ENCODE data around the gene SLC5A3.
A peak's percentile ranks its signal among the peaks of the same experiment; 100 is the strongest.

The SLC5A3 gene

DNA sequence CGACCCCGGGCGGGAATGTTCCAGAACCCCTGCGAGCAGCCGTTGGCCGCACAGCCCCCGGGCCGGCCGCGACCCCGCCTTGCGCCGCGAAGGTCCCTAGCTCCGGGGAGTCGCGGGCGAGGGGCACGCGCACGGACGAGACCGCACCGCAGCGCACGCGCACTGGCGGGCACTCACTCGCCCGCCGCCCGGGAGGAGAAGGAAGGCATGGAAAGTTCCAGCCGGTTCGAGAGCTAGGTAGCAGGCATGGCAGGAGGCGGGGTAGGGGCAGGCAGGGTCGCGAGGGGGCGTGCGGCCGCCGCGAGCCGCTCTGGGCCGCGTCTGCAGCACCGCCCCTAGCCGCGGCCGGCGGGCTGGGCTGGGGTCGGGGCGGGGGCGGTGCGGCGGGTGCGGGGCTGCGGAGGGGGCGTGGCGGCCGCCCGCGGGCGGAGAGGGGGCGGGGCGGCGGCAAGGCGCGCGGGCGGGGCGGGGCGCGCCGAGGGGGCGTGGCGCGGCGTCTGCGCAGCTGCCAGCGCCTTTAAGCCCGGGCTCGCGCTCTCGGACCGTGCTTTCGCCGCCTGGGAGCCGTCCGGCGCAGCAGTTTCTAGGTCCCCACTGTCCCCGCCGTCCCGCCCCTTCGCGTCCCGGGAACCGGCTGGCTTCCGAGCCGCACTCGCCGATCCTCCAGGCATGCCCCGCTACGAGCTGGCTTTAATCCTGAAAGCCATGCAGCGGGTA lies at the start of gene SLC5A3, which contains the start of gene MRPS6:
Gene SLC5A3, plus strand, starts transcription at position 547 of the 717 bp plus-strand sequence. CDS start 21,621 bp downstream, outside the sequence.
Gene MRPS6, plus strand, starts transcription at position 547 of the 717 bp plus-strand sequence. Its CDS starts 123 bp downstream, at position 670.
- DNase-seq = peak; percentile 73 to 79

DNA sequence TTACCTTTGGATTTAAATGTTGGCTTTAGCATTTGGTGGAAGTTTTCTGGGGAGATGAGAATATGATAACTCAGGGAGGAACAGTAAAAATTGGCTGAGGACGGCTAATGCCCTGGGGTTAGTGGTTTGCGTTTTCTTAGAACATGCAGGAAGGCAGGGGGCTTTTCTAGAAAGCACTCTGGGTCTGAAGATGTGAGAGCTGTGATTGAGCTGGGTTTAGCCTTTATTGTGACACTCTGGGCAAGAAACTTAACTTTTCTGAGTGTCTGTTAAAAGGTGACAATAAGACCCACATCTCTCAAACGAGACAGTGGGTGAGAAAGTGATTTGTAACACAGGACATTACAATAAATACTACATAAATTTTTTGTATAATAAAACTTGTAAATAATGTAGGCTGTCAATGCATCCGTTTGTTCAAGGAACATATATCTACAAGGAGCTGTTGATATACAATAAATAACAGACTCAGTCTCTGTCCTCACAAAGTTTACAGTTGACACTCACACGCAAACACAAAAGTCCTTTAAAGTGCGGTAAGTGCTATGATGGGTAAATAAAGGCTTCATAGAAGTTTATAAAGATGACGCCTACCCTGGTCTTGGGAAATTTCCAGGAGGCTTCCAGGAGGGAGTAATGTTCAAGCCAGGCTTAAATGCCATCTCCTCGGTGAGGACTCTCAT lies 49.5 kb upstream of the SLC5A3 start:
- DNase-seq = no peak

DNA sequence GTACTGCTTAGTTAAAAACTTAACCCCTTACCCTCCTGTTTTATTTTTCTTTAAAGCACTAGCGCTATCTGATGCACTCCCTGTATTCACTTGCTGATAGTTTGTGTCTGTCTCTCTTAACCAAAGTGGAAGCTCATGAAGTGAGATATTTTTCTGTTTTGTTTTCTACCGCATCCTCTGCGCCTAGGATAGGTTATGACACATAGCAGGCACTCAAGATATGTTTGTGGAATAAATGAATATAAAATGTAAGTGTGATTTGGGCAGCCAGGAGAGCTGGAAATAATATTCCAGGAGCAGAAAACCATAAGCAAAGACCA lies 49.0 kb upstream of the SLC5A3 start:
- DNase-seq = no peak

DNA sequence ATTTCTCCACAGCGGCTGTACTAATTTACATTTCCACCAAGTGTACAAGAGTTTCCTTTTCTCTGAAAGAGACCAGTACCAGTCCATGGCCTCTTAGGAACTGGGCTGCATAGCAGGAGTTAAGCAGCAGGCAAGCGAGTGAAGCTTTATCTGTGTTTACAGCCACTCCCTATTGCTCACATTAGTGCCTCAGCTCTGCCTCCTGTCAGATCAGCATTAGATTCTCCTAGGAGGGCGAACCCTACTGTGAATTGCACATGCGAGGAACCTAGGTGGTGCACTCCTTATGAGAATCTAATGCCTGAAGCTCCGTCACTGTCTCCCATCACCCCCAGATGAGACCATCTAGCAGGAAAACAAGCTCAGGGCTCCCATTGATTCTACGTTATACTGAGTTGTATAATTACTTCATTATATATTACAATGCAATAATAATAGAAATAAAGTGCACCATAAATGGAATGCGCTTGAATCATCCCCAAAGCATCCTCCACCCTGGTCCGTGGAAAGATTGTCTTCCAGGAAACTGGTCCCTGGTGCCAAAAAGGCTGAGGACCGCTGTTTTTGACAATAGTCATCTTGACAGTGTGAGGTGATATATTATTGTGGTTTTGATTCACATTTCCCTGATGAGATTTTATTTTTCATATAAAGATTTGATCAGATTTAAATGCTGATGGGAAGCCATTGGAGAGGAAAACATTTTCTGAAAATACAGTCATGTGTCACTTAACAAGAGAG lies 45.5 kb upstream of the SLC5A3 start:
- DNase-seq = no peak

DNA sequence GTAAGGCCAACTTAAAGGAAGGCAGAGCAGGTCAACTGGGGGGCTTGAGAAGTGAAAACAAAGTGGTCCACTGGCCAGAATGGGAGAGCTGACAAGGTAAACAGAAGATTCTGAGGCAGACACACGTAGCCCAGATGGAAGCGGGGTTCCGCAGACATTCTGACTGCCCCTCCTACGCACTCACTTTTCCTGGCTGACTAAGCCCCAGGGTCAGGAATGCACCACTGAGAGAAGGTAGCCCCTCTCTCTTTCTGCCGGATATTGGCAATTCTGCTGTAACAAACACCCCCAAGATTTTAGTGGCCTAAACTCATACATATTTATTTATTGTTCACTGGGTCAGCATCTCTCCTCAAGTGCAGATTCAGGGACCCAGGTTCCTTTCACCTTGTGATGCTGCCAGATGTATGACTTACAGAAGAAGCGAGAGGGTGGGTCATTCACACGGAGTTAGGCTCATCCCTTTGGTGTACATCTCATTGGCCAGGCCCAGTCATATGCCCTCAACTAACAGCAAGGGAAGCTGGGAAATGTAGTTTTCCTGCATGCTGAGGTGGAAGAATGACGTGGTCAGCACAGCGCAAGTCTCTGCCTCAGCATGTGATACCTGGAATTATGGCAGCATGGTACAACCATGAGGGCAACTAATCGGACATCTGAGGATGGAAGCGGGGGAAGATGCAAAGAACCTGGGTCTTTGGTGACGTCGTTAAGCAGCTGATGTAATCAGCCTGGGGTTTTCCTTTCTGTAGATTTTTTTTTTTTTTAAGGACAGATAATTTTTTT lies 43.4 kb upstream of the SLC5A3 start:
- DNase-seq = peak; percentile 33 to 59

- no peak for DNase-seq
Measured at GRCh38 chr21:34031835-34032370, 41.5 kb upstream of the SLC5A3 start.

DNA sequence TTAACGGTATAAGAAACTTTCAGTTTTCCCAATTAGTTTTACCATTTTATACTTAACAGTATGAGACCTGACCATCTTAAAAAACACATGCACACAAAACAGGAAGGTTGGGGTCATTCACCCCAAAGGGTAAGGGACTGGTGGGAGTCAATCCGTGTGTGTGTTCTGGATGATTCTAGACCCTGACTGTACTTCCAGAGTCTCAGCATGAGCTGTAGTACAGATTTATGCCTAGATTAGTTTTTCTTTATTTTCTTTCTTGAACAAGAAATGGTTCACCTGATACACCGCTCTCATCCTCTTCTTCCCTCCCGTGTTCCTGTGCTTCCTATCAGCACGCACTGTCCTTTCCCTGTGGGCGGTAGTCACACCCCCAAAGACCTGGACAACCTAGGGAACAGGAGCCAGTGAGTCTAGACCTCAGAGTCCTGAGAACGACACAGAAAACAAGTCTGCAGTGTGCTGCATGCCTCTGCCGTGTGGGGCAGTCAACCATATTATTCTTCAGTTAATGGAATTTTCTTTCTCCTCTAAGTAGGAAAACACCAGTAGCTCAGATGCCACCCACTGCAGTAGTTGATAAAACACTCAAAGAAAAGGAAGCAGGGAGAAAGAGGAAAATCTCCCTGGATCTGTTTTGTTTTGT lies 38.9 kb upstream of the SLC5A3 start:
- no peak for DNase-seq

- DNase-seq = no peak
Measured at GRCh38 chr21:34035619-34036354, 37.6 kb upstream of the SLC5A3 start.

GRCh38 chr21:34037009-34037795 lies 36.2 kb upstream of the SLC5A3 start:
- no peak for DNase-seq

DNA sequence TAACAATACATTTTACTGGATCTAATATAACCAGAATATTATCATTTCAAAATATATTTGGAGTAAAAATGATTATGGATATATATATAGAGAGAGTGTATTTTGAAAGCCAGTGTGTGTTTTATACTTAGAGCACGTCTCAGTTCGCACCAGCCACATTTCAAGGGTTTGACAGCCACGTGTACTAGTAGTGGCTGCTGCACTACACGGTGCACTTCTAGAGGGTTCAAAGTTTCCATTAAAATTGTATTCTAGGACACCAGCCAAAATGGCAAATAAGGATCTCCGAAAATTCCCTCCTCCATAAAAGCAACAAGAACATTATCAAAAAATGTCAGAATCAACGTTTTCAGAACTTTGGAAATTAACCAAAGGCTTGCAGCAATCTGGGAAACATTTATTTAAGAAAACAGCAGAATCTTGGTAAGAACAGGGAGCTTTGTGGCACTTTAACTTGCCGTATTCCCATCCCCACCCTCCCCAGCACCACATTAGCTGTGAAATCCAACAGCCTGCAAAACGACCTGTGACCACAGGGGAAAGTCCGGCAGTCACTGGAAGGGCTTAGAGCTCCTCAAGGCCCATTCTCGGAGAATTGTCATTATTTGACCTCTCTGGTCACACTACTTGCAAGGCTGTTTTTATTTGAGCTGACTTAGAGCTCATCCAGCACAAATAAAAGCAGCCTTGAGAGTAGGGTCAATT lies 33.5 kb upstream of the SLC5A3 start:
- DNase-seq = no peak

- no peak for DNase-seq
Measured at GRCh38 chr21:34042735-34043134, 30.6 kb upstream of the SLC5A3 start.

DNA sequence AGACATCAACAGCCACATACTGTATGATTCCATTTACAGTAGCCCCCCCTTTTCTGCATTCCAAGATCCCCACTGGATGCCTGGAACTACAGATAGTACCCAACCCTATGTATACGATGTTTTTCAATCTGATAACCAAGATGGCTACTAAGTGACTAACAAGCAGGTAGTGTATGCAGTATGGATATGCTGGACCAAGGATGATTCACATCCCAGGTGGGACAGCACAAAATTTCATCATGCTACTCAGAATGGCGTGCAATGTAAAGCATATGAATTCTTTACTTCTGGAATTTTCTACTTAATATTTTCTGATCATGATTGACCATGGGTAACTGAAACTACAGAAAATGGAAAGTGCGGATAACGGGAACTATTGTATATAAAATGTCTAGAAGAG lies 30.0 kb upstream of the SLC5A3 start:
- no peak for DNase-seq

GRCh38 chr21:34046917-34047316 lies 26.5 kb upstream of the SLC5A3 start:
- DNase-seq = no peak

GRCh38 chr21:34047835-34048234 lies 25.5 kb upstream of the SLC5A3 start:
- no peak for DNase-seq

DNA sequence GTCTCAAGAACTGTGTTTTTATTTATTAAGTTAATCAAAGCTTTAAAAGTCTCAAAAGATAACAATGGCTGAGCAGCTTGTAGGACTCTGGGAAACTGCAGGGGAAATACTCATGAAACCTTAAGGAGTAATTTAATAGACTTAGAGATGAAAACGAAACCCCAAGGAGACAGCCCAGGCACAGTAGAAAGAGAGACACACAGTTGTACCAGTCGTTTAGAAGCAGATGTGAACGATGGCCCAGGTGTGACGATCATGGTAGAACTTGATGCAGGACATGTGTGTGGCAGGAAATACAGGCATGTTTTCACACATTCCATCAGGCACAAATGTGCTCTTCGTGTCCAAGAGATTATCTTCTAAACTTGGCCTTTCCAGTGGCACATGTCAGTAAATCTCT lies 21.2 kb upstream of the SLC5A3 start:
- DNase-seq = no peak

GRCh38 chr21:34054259-34054658 lies 19.1 kb upstream of the SLC5A3 start:
- DNase-seq = no peak

DNA sequence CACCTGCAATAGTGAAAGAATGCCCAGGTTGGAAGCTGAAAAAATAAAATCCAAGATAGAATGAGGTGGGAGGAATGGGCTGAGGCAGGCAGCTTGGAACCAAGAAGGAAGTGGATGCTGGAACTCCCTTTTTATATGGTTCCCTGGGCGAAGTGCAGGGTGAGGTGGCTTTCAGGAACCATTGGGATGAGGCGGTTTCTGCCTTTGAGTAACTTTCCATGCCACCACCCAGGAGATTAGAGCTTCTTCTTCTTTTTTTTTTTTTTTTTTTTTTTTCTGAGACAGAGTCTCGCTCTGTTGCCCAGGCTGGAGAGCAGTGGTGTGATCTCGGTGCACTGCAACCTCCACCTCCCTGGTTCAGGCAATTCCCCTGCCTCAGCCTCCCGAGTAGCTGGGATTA lies 17.8 kb upstream of the SLC5A3 start:
- no peak for DNase-seq

GRCh38 chr21:34061983-34062382 lies 11.4 kb upstream of the SLC5A3 start:
- DNase-seq = no peak

DNA sequence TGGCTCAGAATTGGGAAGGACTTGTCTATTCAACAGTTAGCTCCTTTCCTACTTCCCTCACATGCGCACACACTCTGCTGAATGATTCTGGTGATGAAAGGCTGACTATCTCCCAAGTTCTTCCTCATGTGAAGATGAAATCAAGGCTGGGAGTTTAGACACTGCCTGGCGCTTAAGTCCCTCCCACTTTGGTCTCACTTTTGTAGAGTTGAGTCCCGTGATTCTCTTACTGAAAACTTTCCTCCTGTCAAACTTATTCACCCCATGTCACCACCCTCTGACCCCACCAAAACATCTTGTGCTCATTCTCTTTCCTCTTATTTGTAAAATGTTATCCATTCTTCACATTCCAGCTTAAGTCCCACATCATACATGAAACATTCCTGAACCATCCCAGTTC lies 8.4 kb upstream of the SLC5A3 start:
- DNase-seq = no peak

DNA sequence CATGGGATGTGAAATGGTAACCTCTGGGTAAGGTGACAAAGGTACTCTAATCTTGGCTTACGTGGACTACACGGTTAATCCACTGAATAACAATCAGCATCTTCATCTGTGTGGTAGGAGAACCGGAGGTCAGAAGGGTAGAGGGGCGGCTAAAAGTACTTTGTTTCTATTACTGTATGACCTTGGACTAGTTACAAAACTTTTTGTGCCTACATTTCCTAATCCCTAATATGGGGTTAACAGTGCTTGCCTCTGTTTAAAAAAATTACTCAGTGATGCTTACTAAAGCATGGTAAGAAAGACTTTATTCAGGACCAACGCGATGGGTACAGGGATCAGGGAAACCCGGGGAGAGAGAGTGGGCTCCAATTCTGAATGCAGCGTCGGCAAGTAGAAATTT lies 1.7 kb upstream of the SLC5A3 start:
- DNase-seq = no peak

All from activated CD4-positive, alpha-beta T cell treated with anti-CD3 and anti-CD28 coated beads, Interleukin-2, amount 50 U/mL, for 48 hours (primary cell).